B cell (primary cell): Measurements from ENCODE around the gene TSHB. TPM values are rescaled to one million over a fixed set of nuclear protein-coding genes. Genes with fewer than 3 reads are reported as not detected.

ENCODE experiments used
- ATAC-seq: fragments of 200-7000 bp; cut with Tn5 transposase; one replicate; pipeline ENCODE4 v1.10.0; 2021; ENCODE audit warnings: low read depth, mild to moderate bottlenecking, moderate number of reproducible peaks, moderate library complexity
- CTCF ChIA-PET: fragments of 350-600 bp; sonication (Branson Sonifier 250); formaldehyde crosslinking; loops from one replicate; lab custom pipeline; 2021; ENCODE audit warnings: antibody characterized with exemption, inconsistent platforms; lab: Charles Lee
- POLR2A ChIA-PET: fragments of 350-600 bp; sonication (Branson Sonifier 250); formaldehyde crosslinking; loops from one replicate; lab custom pipeline; 2021; ENCODE audit warnings: antibody characterized with exemption; lab: Charles Lee
- DNase-seq: peaks from one replicate; pipeline ENCODE4 v3.0.0; 2013
- H2AFZ ChIP-seq: 2 replicates; pipeline ENCODE4 v1.6.1; 2012; ENCODE audit warnings: mild to moderate bottlenecking, low read depth, low read length; ENCODE audit not compliant: insufficient read depth, poor library complexity, severe bottlenecking
- H3K27ac ChIP-seq, 2 donors: 1 replicate in 1 of 2; 2 replicates in 1 of 2; pipeline ENCODE4 v1.5.1; 2012 to 2013; ENCODE audit warnings: low read length in 2 of 2, mild to moderate bottlenecking in 2 of 2, moderate library complexity in 1 of 2
- H3K27me3 ChIP-seq, 4 experiments: fragments of 200-600 bp in 1 of 4; sonication (generic) in 1 of 4; replicated peaks in 1 of 4; 1 replicate in 2 of 4; 2 replicates in 2 of 4; pipeline versions ENCODE4 v1.6.1 to v1.7.0; 2013 to 2016; ENCODE audit warnings: low read length in 3 of 4, mild to moderate bottlenecking in 2 of 4, mixed read lengths in 1 of 4, moderate library complexity in 1 of 4; ENCODE audit not compliant: insufficient read depth in 4 of 4, control insufficient read depth in 3 of 4; ENCODE audit errors: control extremely low read depth in 1 of 4
- H3K36me3 ChIP-seq, 2 experiments: replicated peaks in 1 of 2; 1 replicate in 1 of 2; 2 replicates in 1 of 2; pipeline versions ENCODE4 v1.6.1 to v1.7.1; 2013; ENCODE audit warnings: low read length in 1 of 2; ENCODE audit not compliant: insufficient read depth in 2 of 2, control insufficient read depth in 1 of 2; ENCODE audit errors: control extremely low read depth in 1 of 2, extremely low read depth in 1 of 2
- H3K4me1 ChIP-seq, 2 donors: fragments of 200-600 bp in 1 of 2; sonication (generic) in 1 of 2; 1 replicate in 1 of 2; 2 replicates in 1 of 2; pipeline versions ENCODE4 v1.5.1 to v1.6.1; 2013 to 2017; ENCODE audit warnings: low read length in 2 of 2; ENCODE audit not compliant: control insufficient read depth in 2 of 2, insufficient read depth in 2 of 2
- H3K4me2 ChIP-seq: replicated peaks from 2 replicates; pipeline ENCODE3; 2012; ENCODE audit warnings: mild to moderate bottlenecking, low read depth, low read length; ENCODE audit not compliant: poor library complexity, severe bottlenecking
- H3K4me3 ChIP-seq, 5 experiments: fragments of 200-600 bp in 1 of 5; sonication (generic) in 1 of 5; 1 replicate in 3 of 5; 2 replicates in 2 of 5; pipeline versions ENCODE4 v1.5.1 to v1.7.0; 2011 to 2016; ENCODE audit warnings: low read length in 4 of 5, mild to moderate bottlenecking in 4 of 5, low read depth in 2 of 5, control low read depth in 1 of 5, moderate library complexity in 1 of 5; ENCODE audit not compliant: insufficient read depth in 1 of 5; ENCODE audit errors: control extremely low read depth in 1 of 5, extremely low read depth in 1 of 5
- H3K79me2 ChIP-seq: fragments of 200-600 bp; sonication (generic); one replicate; pipeline ENCODE4 v1.6.0; 2016; ENCODE audit warnings: low read length; ENCODE audit not compliant: control insufficient read depth, insufficient read depth
- H3K9ac ChIP-seq: fragments of 200-600 bp; sonication (generic); 2 replicates; pipeline ENCODE4 v1.6.1; 2017; ENCODE audit warnings: mild to moderate bottlenecking, low read length, moderate library complexity
- H3K9me3 ChIP-seq, 3 donors: one replicate each; pipeline versions ENCODE4 v1.6.1 to v1.7.1; 2013; ENCODE audit warnings: low read length in 2 of 3; ENCODE audit not compliant: control insufficient read depth in 2 of 3, insufficient read depth in 1 of 3; ENCODE audit errors: control extremely low read depth in 1 of 3
- H4K20me1 ChIP-seq: 2 replicates; pipeline ENCODE4 v1.6.0; 2012; ENCODE audit warnings: mild to moderate bottlenecking, low read length; ENCODE audit not compliant: insufficient read depth, control insufficient read depth, poor library complexity, severe bottlenecking
- H3K27ac Mint-ChIP-seq: one replicate; pipeline ENCODE4 v1.8.0; 2021; ENCODE audit warnings: mixed read lengths
- H3K27me3 Mint-ChIP-seq: one replicate; pipeline ENCODE4 v1.8.0; 2021; ENCODE audit warnings: mixed read lengths
- H3K4me1 Mint-ChIP-seq: one replicate; pipeline ENCODE4 v1.8.0; 2021; ENCODE audit warnings: mixed read lengths
- H3K4me3 Mint-ChIP-seq: one replicate; pipeline ENCODE4 v1.8.0; 2021; ENCODE audit warnings: mixed read lengths
- H3K9me3 Mint-ChIP-seq: one replicate; pipeline ENCODE4 v1.8.0; 2022; ENCODE audit warnings: mixed read lengths; ENCODE audit not compliant: insufficient read depth
- EZH2 ChIP-seq: IDR thresholded peaks from 2 replicates; pipeline ENCODE4 v1.6.1; 2012; ENCODE audit warnings: borderline replicate concordance, low read depth, mild to moderate bottlenecking, moderate library complexity, low read length; ENCODE audit not compliant: insufficient read depth, poor library complexity, severe bottlenecking
- WGBS: methylation state at CpG from one replicate; pipeline ENCODE4 v1.1.5; 2013; ENCODE audit warnings: missing lambda C conversion rate; ENCODE audit not compliant: insufficient coverage; 5-methylcytosine and 5-hydroxymethylcytosine counted together
- intact Hi-C: fragments of 100-400 bp; cut with micrococcal nuclease; formaldehyde crosslinking; loops from one replicate; pipeline ENCODE4 v1.10.0; 2022
- polyA plus RNA-seq: library from polyadenylated mRNA; depleted of rRNA; stranded (reverse); fragments of >200 nt; gene quantifications from 2 replicates; pipeline ENCODE4 v1.2.3, GENCODE V29; 2012
- total RNA-seq, 2 donors: library from RNA; stranded (reverse); fragments of 120-200 nt in 1 of 2; gene quantifications; 1 replicate in 1 of 2; 2 replicates in 1 of 2; pipeline versions ENCODE4 v1.2.3 to v1.2.4, GENCODE V29; 2013 to 2022
- TF ChIP-seq, protein P1 (sequence below): fragments of 200-600 bp; IDR thresholded peaks from one replicate; pipeline ENCODE4 v1.8.0; 2022; ENCODE audit warnings: antibody characterized with exemption, mild to moderate bottlenecking

Gene TSHB
- total and polyA plus RNA-seq, 2 donors (not counting 1 experiment from before 2014, with no cell fraction given) = not detected

GRCh38 chr1:115073298-115074087, 43.9 kb downstream of the TSHB start:
- no peak overlapping the region for H3K27ac ChIP-seq
- TF ChIP-seq, protein P1, sequence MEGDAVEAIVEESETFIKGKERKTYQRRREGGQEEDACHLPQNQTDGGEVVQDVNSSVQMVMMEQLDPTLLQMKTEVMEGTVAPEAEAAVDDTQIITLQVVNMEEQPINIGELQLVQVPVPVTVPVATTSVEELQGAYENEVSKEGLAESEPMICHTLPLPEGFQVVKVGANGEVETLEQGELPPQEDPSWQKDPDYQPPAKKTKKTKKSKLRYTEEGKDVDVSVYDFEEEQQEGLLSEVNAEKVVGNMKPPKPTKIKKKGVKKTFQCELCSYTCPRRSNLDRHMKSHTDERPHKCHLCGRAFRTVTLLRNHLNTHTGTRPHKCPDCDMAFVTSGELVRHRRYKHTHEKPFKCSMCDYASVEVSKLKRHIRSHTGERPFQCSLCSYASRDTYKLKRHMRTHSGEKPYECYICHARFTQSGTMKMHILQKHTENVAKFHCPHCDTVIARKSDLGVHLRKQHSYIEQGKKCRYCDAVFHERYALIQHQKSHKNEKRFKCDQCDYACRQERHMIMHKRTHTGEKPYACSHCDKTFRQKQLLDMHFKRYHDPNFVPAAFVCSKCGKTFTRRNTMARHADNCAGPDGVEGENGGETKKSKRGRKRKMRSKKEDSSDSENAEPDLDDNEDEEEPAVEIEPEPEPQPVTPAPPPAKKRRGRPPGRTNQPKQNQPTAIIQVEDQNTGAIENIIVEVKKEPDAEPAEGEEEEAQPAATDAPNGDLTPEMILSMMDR = no peak
- no peak for TF ChIP-seq EZH2
- H3K4me1 ChIP-seq = no peaks in the 10 kb centered on the region
- H3K79me2 ChIP-seq = no peaks in the 10 kb centered on the region
- no peak overlapping the region for H3K9ac ChIP-seq
- peaks cover 0 to 3% (median 0%) of the 10 kb centered on the region in 4 experiments for H3K27me3 ChIP-seq
- no peak for ATAC-seq
- H3K9me3 ChIP-seq = no peaks in the 10 kb centered on the region
- Mint-ChIP-seq H3K4me3 (no peak overlapping the region), H3K27ac (no peak overlapping the region), H3K9me3 (no peaks in the 10 kb centered on the region), H3K4me1 (no peaks in the 10 kb centered on the region), H3K27me3 (peaks cover 31% of the 10 kb centered on the region)
- H3K36me3 ChIP-seq = no peaks in the 10 kb centered on the region
- H4K20me1 ChIP-seq = no peaks in the 10 kb centered on the region
- WGBS = 75% methylated on average over 5 of the region's 10 CpGs
- no peak for DNase-seq
- no peak overlapping the region for H2AFZ ChIP-seq
- intact Hi-C loops = no loop called here
- H3K4me3 ChIP-seq = no peak overlapping the region
- H3K4me2 ChIP-seq = no peak overlapping the region
- CTCF ChIA-PET = no interaction called here
- POLR2A ChIA-PET = no interaction called here

DNA sequence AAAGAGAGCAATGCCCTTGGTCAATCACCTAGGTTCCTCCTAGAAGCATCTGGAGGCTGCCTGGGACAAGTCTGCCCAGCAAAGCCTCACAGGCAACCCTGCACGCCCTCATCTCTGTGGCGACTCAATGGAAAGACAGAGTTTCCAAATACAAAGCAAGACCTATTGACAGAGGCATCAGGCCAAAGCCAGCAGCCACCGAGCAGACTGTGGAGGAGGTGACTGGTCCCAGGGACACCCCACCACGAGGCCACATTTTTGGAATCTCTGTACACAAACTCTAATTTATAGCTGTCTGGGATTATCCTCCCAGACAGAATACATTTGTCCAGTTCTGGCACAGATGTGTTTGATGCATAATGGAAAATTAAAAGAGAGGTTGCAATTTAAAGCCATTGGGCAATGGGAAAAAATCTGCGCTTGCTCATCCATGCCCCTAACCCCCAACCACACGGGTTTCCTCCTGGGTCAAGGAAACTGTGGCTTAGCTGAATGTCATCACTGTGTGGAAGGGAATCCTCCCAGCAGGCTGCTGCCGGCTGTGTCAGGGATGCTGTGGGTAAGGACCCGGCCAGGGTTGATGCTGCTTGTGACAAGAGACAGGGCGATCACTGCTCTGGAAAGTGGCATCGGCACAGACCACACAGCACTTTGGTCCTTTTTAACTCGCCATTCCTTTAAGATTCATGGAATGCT, 45.4 kb downstream of the TSHB start:
- ChIA-PET CTCF (no interaction called here), POLR2A (no interaction called here)
- no peaks in the 10 kb centered on the region for H3K79me2 ChIP-seq
- no peaks in the 10 kb centered on the region for H3K36me3 ChIP-seq
- ATAC-seq (no peak), DNase-seq (no peak)
- H3K27me3 ChIP-seq = peaks cover 0 to 3% (median 0%) of the 10 kb centered on the region in 4 experiments
- H3K27ac Mint-ChIP-seq = no peak overlapping the region
- WGBS = 84% methylated on average over 8 of the region's 11 CpGs
- intact Hi-C loops = no loop called here
- H4K20me1 ChIP-seq = no peaks in the 10 kb centered on the region
- TF ChIP-seq EZH2 = no peak
- TF ChIP-seq, protein P1 = no peak
- H3K9ac ChIP-seq = no peak overlapping the region
- H3K4me3 Mint-ChIP-seq = no peak overlapping the region
- H2AFZ ChIP-seq = no peak overlapping the region
- no peaks in the 10 kb centered on the region for H3K4me1 ChIP-seq
- no peaks in the 10 kb centered on the region for H3K9me3 Mint-ChIP-seq
- H3K4me1 Mint-ChIP-seq = no peaks in the 10 kb centered on the region
- peaks cover 31% of the 10 kb centered on the region for H3K27me3 Mint-ChIP-seq
- H3K27ac ChIP-seq = no peak overlapping the region
- no peak overlapping the region for H3K4me2 ChIP-seq
- no peak overlapping the region for H3K4me3 ChIP-seq
- no peaks in the 10 kb centered on the region for H3K9me3 ChIP-seq
